GM12891 (cell line): ENCODE results near the gene ABL1.

Source experiments
- DNase-seq: peaks from one replicate; pipeline ENCODE4 v3.0.0; 2011; ENCODE audit warnings: low spot score; ENCODE audit not compliant: insufficient read length
- FAIRE-seq: peaks from 2 replicates; lab custom pipeline; 2011; peaks lifted over from hg19 to GRCh38; lab: Jason Lieb, UNC
- PAX5 ChIP-seq: IDR thresholded peaks from 2 replicates; pipeline ENCODE4 v1.6.1; 2011; ENCODE audit warnings: low read length, moderate library complexity, mild to moderate bottlenecking; ENCODE audit not compliant: insufficient read depth, severe bottlenecking
- POLR2A ChIP-seq: IDR thresholded peaks from 2 replicates; pipeline ENCODE4 v1.6.1; 2011; ENCODE audit warnings: low read depth, low read length, control low read depth
- POLR2AphosphoS5 ChIP-seq: IDR thresholded peaks from 2 replicates; pipeline ENCODE4 v1.6.1; 2011; ENCODE audit warnings: low read depth, low read length, control low read depth
- POU2F2 ChIP-seq: IDR thresholded peaks from 2 replicates; pipeline ENCODE4 v1.6.1; 2011; ENCODE audit warnings: low read depth, mild to moderate bottlenecking, control low read depth, low read length, moderate library complexity
- SPI1 ChIP-seq: IDR thresholded peaks from 2 replicates; pipeline ENCODE4 v1.6.1; 2011; ENCODE audit warnings: low read depth, low read length, control low read depth
- TAF1 ChIP-seq: IDR thresholded peaks from 2 replicates; pipeline ENCODE4 v1.6.1; 2011; ENCODE audit warnings: low read depth, low read length, control low read depth

ABL1 gene

DNA sequence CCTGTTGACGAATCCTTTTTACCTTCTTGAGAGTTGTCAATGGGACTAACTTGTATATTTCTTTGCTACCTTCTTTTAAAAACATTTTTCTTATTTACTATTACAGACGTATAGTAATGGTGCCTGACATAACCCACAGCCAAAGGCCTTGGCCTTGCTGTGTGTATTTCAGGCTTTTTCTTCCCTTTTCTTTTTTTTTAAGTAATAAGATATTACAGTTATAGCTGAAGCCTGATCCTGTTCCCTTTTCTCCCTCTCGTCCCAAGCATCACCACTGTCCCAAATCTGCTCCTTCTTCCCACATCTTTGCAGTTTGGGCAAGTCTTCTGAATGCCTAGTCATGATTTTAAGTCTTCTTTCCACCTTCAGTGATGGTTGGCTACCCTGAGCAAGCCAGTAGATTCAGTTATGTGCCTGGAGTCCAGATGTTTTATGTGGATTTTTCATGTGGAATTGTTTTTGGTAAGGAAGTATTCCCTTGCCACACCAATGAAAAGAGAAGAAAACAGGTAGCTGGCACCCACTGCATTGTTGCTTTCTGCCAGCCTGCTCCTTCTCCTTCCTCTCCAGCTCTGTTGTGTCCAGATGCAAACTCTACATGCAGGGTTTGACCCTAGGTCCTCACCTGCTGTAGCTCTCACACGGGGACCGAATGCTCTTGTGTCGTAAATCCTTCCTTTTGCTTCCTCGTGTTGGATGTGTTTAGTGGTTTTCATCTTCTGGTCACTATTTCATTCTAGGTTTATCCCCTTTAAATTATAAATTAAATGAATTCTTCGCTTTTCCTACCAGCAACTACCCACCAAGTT lies 26.5 kb downstream of the ABL1 start:
- FAIRE-seq (no peak), DNase-seq (no peak)
- TF ChIP-seq POLR2A, result no peak
- no peak for TF ChIP-seq POU2F2
- no peak for TF ChIP-seq POLR2AphosphoS5
- TF ChIP-seq SPI1, result no peak
- no peak for TF ChIP-seq PAX5
- no peak for TF ChIP-seq TAF1

DNA sequence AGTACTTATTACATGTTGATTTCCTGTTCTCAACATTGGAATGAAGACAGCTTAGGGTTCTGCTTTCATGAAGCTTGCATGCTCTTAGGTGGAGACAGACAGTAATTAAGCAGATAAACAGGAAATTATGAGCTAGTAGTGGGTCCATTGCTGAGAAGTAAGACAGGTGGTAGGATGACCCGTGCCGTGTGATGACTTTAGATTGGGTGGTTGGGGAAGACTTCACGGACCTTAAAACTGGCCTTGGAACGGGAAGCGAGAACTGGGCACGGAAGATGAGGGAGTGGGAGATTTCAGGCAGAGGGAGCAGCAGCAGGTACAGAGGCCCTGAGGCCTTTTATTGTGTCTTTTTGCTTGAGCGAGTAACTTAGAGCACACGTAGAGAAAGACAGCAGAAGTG lies 27.2 kb downstream of the ABL1 start:
- TF ChIP-seq SPI1 (no peak), POLR2A (no peak), TAF1 (no peak)
- no peak for FAIRE-seq
- no peak for DNase-seq

DNA sequence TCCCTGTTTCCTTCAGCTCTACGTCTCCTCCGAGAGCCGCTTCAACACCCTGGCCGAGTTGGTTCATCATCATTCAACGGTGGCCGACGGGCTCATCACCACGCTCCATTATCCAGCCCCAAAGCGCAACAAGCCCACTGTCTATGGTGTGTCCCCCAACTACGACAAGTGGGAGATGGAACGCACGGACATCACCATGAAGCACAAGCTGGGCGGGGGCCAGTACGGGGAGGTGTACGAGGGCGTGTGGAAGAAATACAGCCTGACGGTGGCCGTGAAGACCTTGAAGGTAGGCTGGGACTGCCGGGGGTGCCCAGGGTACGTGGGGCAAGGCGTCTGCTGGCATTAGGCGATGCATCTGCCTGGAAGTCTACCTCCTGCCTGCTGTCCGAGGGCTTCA lies 27.7 kb downstream of the ABL1 start:
- no peak for DNase-seq
- TF ChIP-seq SPI1, result no peak
- no peak for TF ChIP-seq TAF1
- no peak for TF ChIP-seq POLR2AphosphoS5
- TF ChIP-seq PAX5, result no peak
- TF ChIP-seq POU2F2, result no peak
- no peak for TF ChIP-seq POLR2A
- FAIRE-seq, result no peak

DNA sequence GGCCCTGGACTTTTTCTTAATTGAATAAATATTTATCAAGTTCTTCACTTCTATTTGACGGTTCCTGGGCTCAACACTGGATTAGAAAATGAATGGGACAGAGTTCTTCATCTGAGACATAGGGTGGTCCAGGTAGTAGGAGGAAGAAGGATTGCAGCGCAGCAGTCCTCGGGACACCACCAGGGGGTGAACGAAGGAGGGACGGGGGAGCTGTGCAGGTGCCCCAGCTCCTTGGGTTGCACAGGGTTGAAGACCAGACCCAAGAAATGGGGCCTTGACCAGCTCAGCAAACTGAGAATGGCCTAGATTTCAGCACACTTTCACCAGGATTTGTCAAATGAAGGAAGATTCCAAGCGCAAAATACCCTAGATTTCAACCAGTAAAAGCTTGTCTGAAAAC lies 29.5 kb downstream of the ABL1 start:
- no peak for FAIRE-seq
- DNase-seq, result no peak
- TF ChIP-seq POU2F2, result no peak
- no peak for TF ChIP-seq POLR2AphosphoS5
- no peak for TF ChIP-seq SPI1
- no peak for TF ChIP-seq PAX5
- TF ChIP-seq TAF1, result no peak
- TF ChIP-seq POLR2A, result no peak

DNA sequence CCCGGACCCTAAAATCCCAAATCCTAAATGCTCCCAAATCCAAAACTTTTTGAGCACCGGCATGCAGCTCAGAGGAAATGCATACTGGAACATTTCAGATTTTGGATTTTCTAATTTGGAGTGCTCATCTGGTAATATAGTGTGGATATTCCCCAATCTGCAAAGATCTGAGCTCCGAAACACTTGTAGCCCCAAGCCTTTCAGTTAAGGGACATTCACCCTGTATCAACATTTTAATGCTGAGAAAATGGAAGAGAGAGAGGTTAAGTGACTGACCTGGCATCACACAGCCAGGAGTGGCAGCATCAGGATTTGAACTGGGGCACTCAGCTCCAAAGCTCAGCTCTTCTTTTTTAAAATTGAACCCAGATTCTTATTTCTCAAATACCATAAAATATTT lies 30.9 kb downstream of the ABL1 start:
- TF ChIP-seq PAX5, result no peak
- no peak for TF ChIP-seq POU2F2
- no peak for TF ChIP-seq POLR2AphosphoS5
- TF ChIP-seq TAF1, result no peak
- no peak for TF ChIP-seq POLR2A
- TF ChIP-seq SPI1, result no peak
- FAIRE-seq (no peak), DNase-seq (no peak)

DNA sequence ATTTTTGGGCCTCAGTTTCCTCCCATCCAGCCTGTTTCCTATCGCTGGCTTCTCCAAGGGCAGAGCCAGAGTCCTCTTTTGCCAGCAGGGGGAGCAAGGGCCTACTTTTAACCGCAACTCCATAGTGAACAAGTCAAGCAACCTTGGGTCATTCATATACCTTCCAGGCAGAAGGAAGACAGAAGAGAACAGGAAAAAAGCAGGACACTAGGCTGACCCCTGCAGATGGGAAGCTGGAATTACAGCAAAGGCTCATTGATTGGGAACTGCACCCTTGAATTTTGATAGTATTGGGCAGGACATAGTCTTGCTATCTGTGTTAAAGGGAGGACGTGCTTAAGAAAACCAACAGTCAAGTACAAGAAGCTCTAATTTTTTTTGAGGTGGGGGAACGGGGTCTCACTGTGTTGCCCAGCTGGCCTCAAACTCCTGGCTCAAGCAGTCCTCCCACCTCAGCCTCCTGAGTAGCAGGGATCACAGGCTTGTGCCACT lies 31.5 kb downstream of the ABL1 start:
- FAIRE-seq (no peak), DNase-seq (no peak)
- TF ChIP-seq TAF1, result no peak

DNA sequence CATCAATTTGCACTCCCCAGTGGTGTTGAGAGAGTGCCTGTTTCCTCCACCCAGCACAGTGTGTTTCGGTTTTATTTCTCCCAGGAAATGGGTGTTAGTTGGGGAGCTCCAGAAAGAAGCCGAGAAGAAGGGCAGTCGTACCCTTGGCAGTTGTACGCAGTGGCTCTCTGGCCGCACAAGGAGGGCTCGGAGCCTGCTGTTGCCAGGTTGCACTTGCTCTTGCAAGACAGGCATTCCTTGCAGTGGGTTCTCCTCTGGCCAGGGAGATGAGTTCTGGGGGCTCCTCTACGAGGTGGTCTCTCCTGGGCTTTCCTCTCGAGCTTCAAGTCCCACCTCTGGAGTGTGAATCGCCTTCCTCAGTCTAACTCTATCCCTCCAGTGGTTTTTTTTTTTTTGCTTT lies 32.5 kb downstream of the ABL1 start:
- no peak for TF ChIP-seq POLR2A
- no peak for TF ChIP-seq PAX5
- TF ChIP-seq POU2F2, result no peak
- FAIRE-seq, result no peak
- no peak for DNase-seq

DNA sequence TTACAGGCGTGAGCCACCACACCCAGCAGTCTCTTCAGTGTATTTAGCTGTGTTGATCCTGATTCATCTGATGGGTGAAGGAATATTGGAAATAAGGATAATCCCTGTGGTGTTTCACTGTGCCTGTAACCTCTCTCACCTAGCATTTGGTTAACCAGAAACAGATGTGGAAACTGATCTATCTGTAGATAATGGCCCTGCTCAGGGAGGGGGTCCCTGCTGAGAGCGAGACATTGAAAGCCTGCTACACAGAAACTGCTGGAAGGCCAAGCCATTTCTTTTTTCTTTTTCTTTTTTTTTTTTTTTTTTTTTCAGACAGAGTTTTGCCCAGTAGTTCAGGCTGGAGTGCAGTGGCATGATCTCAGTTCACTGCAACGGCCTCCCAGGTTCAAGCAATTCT lies 33.2 kb downstream of the ABL1 start:
- DNase-seq (no peak), FAIRE-seq (no peak)
- no peak for TF ChIP-seq SPI1
- no peak for TF ChIP-seq TAF1
- no peak for TF ChIP-seq POLR2A
- TF ChIP-seq POLR2AphosphoS5, result no peak
- TF ChIP-seq POU2F2, result no peak
- TF ChIP-seq PAX5, result no peak

DNA sequence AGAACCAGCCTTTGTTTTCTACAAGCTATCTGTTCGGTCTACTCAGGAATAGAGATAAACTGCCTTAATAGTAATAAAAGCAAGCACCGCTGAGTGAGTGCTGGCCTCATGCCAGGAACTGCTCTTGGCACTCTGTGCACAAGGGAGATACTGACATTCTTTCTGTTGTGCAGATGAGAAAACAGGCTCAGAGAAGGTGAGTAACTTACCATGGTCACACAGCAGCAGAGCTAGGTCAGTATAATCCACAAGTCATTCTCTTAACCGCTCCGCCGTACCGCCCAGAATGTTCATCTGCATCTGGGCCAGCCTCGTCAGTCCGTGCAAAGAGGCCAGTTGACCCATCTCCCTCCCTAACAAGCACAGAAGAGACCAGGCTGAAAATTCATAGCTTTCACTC lies 34.2 kb downstream of the ABL1 start:
- no peak for TF ChIP-seq POLR2AphosphoS5
- no peak for TF ChIP-seq TAF1
- TF ChIP-seq SPI1, result no peak
- no peak for TF ChIP-seq POLR2A
- TF ChIP-seq PAX5, result no peak
- TF ChIP-seq POU2F2, result no peak
- DNase-seq, result no peak
- FAIRE-seq, result no peak

DNA sequence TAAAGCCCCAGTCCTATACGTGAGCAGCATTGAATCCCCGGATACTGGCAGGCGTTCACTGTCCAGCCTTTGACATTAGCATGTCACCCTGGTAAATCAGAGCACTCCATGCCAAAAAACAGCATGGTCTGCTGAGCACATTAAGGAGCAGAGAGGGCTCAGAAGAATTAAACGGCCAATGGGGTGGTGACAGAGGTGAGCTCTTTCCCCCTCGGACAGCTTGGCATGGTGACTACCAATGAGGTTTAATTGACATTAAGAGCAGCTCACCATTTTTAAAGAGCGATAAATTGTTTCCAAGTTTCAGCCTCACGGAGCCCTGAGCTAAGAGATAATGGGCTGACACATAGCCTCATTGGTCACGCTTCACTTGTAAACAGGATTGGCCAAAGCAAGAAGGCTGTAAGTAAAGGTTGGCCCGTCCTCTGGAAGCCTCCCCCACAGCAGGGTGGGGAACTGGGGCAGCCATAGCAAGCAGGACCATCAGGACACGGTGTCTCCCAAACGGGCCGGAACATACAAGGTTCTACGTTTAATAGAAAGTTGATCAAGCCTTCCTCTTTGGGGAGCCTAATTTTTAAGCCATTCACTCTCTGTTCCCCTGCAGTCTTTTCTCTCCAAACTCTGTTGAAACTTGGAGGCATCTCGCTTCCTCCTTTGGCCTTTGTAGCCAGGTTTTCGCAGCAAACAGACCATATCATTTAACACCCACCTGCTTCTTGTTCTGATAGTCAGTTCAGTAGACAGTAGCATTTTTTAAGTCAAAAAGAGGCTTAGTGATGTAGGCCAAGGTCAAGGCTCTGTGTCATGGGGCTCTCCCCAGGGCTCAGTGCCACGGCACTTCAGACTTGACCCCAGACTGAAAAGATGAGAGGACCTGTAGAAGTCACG lies 35.7 kb downstream of the ABL1 start:
- DNase-seq (peak; percentile 60), FAIRE-seq (peak; percentile 73)
- TF ChIP-seq TAF1 (no peak), POLR2AphosphoS5 (no peak), POU2F2 (no peak), POLR2A (no peak), PAX5 (peak; percentile 76), SPI1 (peak; percentile 91)
